OCI-LY7 (cell line): ENCODE data around the gene LGALS8. TPM values are rescaled to one million over a fixed set of nuclear protein-coding genes. Genes with fewer than 3 reads are reported as not detected.

Experiments
- BruUV-seq: library from RNA; stranded (reverse); fragments of 400-500 nt; replicated peaks from 2 replicates; lab custom pipeline; 2021; lab: Mats Ljungman, UMichigan
- CTCF ChIA-PET: fragments of 300-600 bp; sonication (Branson Sonifier 250); formaldehyde crosslinking; loops from one replicate; lab custom pipeline; 2022; ENCODE audit warnings: antibody characterized with exemption; ENCODE audit not compliant: unreplicated experiment; lab: Charles Lee
- POLR2A ChIA-PET: fragments of 300-600 bp; sonication (Branson Sonifier 250); formaldehyde crosslinking; loops from one replicate; lab custom pipeline; 2022; ENCODE audit warnings: antibody characterized with exemption; lab: Charles Lee
- DNase-seq: peaks from one replicate; pipeline ENCODE4 v3.0.0-alpha.2; 2015; ENCODE audit warnings: low spot score
- H2AFZ ChIP-seq: fragments of 200-600 bp; sonication (generic), shearing (Covaris generic); 2 replicates; pipeline ENCODE4 v1.6.1; 2014; ENCODE audit warnings: mild to moderate bottlenecking, antibody characterized with exemption, low read length, moderate library complexity
- H3K27ac ChIP-seq: fragments of 200-600 bp; sonication (generic); 2 replicates; pipeline ENCODE4 v1.5.1; 2014; ENCODE audit warnings: mixed run types, low read depth, mild to moderate bottlenecking, moderate library complexity, low read length, inconsistent platforms; ENCODE audit not compliant: poor library complexity, severe bottlenecking
- H3K36me3 ChIP-seq: fragments of 200-600 bp; sonication (generic); 2 replicates; pipeline ENCODE4 v1.6.1; 2014; ENCODE audit warnings: mild to moderate bottlenecking, antibody characterized with exemption, low read length, moderate library complexity, mixed read lengths; ENCODE audit not compliant: insufficient read depth
- H3K4me1 ChIP-seq: fragments of 200-600 bp; sonication (generic); 2 replicates; pipeline ENCODE4 v1.5.1; 2014; ENCODE audit warnings: mild to moderate bottlenecking, low read length; ENCODE audit not compliant: insufficient read depth, poor library complexity, severe bottlenecking
- H3K4me2 ChIP-seq: fragments of 200-600 bp; sonication (generic); 2 replicates; pipeline ENCODE4 v1.6.1; 2014; ENCODE audit warnings: mild to moderate bottlenecking, low read length
- H3K4me3 ChIP-seq: fragments of 200-600 bp; sonication (generic); 2 replicates; pipeline ENCODE4 v1.5.1; 2014; ENCODE audit warnings: mild to moderate bottlenecking, low read depth, low read length; ENCODE audit not compliant: poor library complexity, severe bottlenecking
- H3K79me2 ChIP-seq: fragments of 200-600 bp; sonication (generic); 2 replicates; pipeline ENCODE4 v1.6.1; 2016; ENCODE audit warnings: low read depth, mild to moderate bottlenecking, low read length, moderate library complexity, mixed read lengths; ENCODE audit not compliant: insufficient read depth
- H3K9me2 ChIP-seq: fragments of 200-600 bp; sonication (generic); 2 replicates; pipeline ENCODE4 v1.6.1; 2016; ENCODE audit warnings: mild to moderate bottlenecking, low read length, mixed read lengths; ENCODE audit not compliant: insufficient read depth
- H3K9me3 ChIP-seq: fragments of 200-600 bp; sonication (generic); 2 replicates; pipeline ENCODE4 v1.6.1; 2014; ENCODE audit warnings: mild to moderate bottlenecking, mixed run types, low read length, mixed read lengths
- H4K20me1 ChIP-seq: fragments of 200-600 bp; sonication (generic); 2 replicates; pipeline ENCODE4 v1.6.1; 2014; ENCODE audit warnings: mild to moderate bottlenecking, antibody characterized with exemption, low read length, moderate library complexity, mixed read lengths; ENCODE audit not compliant: insufficient read depth
- CTCF ChIP-seq: fragments of 200-600 bp; sonication (generic); conservative IDR thresholded peaks from 2 replicates; pipeline ENCODE4 v1.5.1; 2014; ENCODE audit warnings: mild to moderate bottlenecking, antibody characterized with exemption, low read length, moderate library complexity, mixed read lengths
- EZH2phosphoT487 ChIP-seq: fragments of 200-600 bp; sonication (generic); IDR thresholded peaks from 2 replicates; pipeline ENCODE4 v1.6.1; 2018; ENCODE audit warnings: low read depth, borderline replicate concordance, mild to moderate bottlenecking, mixed run types, antibody characterized with exemption, low read length, moderate library complexity, mixed read lengths
- intact Hi-C: fragments of 100-400 bp; cut with micrococcal nuclease; formaldehyde crosslinking; loops from one replicate; pipeline ENCODE4 v1.10.0; 2022; ENCODE audit not compliant: unreplicated experiment
- total RNA-seq, 2 experiments: library from RNA; depleted of rRNA in 1 of 2; stranded (reverse); fragments of >200 nt in 1 of 2; shearing (Covaris generic) in 1 of 2; gene quantifications; 2 replicates each; pipeline ENCODE4 v1.2.3, GENCODE V29; 2014 to 2022

Gene LGALS8
- total RNA-seq, 2 experiments from 2014 or later: not detected

DNA sequence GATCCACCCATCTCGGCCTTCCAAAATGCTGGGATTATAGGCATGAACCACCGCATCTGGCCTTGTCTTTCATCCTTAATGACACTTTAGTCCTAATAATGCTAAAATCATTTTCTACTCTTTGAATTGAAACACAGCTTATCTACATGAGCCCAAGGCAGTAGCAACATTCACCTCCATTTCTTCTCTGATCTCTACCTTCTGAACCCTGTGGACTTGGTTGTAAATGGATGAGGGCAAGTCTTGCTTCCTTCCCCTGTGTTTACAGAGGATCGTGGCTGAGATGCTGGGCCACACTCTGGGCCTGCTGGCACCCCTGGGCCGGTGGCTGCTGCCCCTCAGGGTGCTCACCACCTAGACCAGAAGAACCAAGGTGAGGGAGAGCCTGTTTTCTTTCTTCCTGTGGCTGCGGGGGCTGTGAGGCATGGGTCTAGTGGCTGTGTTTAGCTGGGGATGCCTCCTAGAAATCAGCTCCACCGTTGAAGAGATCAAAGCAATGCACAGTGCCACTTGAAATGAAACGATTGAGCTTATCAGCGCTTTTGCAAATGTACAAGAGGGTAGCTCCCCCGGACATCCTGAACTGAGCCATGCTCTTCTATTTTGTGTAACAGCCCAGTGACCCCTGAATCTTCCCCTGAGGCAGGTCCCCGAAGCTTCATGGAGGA, 32.2 kb upstream of the LGALS8 start:
- ChIA-PET CTCF (no interaction called here), POLR2A (interaction anchor here (0.5 kb wide), 1 partner anchor 43 kb away, joined by 3 read pairs; no protein-coding TSS in a partner anchor)
- no peaks in the 10 kb centered on the region for H3K9me2 ChIP-seq
- no peaks in the 10 kb centered on the region for H3K36me3 ChIP-seq
- no peaks in the 10 kb centered on the region for H3K9me3 ChIP-seq
- no peak overlapping the region for H2AFZ ChIP-seq
- H3K4me3 ChIP-seq: no peak overlapping the region
- no peaks in the 10 kb centered on the region for H3K4me1 ChIP-seq
- no peak overlapping the region for H3K4me2 ChIP-seq
- DNase-seq: no peak
- no peaks in the 10 kb centered on the region for H4K20me1 ChIP-seq
- H3K27ac ChIP-seq: no peak overlapping the region
- TF ChIP-seq CTCF (no peak), EZH2phosphoT487 (no peak)
- no peaks in the 10 kb centered on the region for H3K79me2 ChIP-seq
- no TSS peak for BruUV-seq
- intact Hi-C loops: no loop called here

DNA sequence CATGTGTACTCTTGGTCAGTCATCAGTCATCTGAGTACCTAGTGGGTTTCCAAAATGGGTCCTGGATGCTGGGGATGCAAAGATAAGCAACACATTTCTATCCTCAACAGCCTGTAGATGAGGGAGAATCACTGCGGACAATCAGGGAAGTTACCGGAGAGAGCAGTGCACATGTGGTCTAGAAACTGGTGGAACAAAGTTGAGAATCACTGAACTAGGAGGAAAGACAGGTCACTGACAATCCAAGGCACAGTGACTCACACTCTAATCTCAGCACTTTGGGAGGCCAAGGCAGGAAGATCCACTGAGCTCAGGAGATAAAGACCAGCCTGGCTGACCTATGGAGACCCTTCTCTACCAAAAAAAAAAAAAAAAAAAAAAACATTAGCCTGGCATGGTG, 31.4 kb upstream of the LGALS8 start:
- no peaks in the 10 kb centered on the region for H3K79me2 ChIP-seq
- no peak for TF ChIP-seq EZH2phosphoT487
- TF ChIP-seq CTCF: no peak
- no peak overlapping the region for H2AFZ ChIP-seq
- H3K27ac ChIP-seq: no peak overlapping the region
- H3K9me3 ChIP-seq: no peaks in the 10 kb centered on the region
- no TSS peak for BruUV-seq
- H4K20me1 ChIP-seq: no peaks in the 10 kb centered on the region
- intact Hi-C loops: no loop called here
- H3K4me1 ChIP-seq: no peaks in the 10 kb centered on the region
- ChIA-PET POLR2A (no interaction called here), CTCF (no interaction called here)
- H3K4me2 ChIP-seq: no peak overlapping the region
- H3K9me2 ChIP-seq: no peaks in the 10 kb centered on the region
- no peak for DNase-seq
- no peaks in the 10 kb centered on the region for H3K36me3 ChIP-seq
- H3K4me3 ChIP-seq: no peak overlapping the region

DNA sequence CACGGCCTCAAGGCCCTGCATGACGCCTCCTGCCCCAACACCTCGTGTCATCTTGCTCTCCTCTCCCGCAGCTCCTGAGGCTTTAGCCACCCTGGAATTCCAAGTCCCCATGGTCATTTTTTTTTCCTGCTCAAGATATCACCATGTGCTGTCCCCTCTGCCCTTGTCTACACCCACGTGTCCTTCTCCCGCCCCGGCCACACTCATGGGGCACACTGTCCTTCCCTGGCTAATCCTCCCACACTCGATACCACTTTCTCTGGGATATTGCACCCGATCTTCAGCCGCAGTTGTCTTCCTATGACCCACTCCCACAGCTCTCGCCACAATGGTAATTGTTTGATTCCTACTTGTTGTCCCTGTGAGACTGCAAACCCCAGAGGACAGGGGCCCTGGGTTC, 29.7 kb upstream of the LGALS8 start:
- no peaks in the 10 kb centered on the region for H3K79me2 ChIP-seq
- no peak overlapping the region for H3K27ac ChIP-seq
- no peaks in the 10 kb centered on the region for H3K4me1 ChIP-seq
- intact Hi-C loops: no loop called here
- H4K20me1 ChIP-seq: no peaks in the 10 kb centered on the region
- no peak for DNase-seq
- no peak overlapping the region for H3K4me3 ChIP-seq
- no peaks in the 10 kb centered on the region for H3K36me3 ChIP-seq
- no peaks in the 10 kb centered on the region for H3K9me3 ChIP-seq
- CTCF ChIA-PET: no interaction called here
- POLR2A ChIA-PET: no interaction called here
- no peak overlapping the region for H2AFZ ChIP-seq
- TF ChIP-seq EZH2phosphoT487 (no peak), CTCF (no peak)
- no TSS peak for BruUV-seq
- no peak overlapping the region for H3K4me2 ChIP-seq
- H3K9me2 ChIP-seq: no peaks in the 10 kb centered on the region
